Testis (tissue), 2 donors: Measurements from ENCODE around the gene STRN3.

Experiments used
- CTCF ChIP-seq, 3 experiments: fragments of 450-650 bp in 2 of 3; fragments of 200-600 bp in 1 of 3; sonication (generic) in 1 of 3; IDR thresholded peaks; one replicate each; pipeline ENCODE4 v1.5.1; 2016 to 2019; ENCODE audit warnings: antibody characterized with exemption in 3 of 3, mild to moderate bottlenecking in 2 of 3, moderate library complexity in 1 of 3
- POLR2A ChIP-seq: fragments of 450-650 bp; IDR thresholded peaks from one replicate; pipeline ENCODE4 v1.6.1; 2017; ENCODE audit warnings: antibody characterized with exemption, mild to moderate bottlenecking, moderate library complexity

- TF ChIP-seq CTCF (IDR thresholded peaks at IDR 0.05) (no peak), POLR2A (no peak)
Observed at GRCh38 chr14:30868736-30869135, 157.4 kb downstream of the STRN3 start.
